Hematopoietic multipotent progenitor cell (in vitro differentiated cells): ENCODE data around the gene TOR1B. TPM values are rescaled to one million over a fixed set of nuclear protein-coding genes. Genes with fewer than 3 reads are reported as not detected.
A peak's percentile ranks its signal among the peaks of the same experiment; 100 is the strongest.
"Not testable (repeated sequence)": the region's sequence is repeated elsewhere in the genome, so short reads cannot be mapped to it uniquely, and the experiment has no call there.

ENCODE experiments used
- DNase-seq, 3 donors: peaks; one replicate each; pipeline ENCODE4 v3.0.0-alpha.2; 2011 to 2015; ENCODE audit warnings: low read depth in 2 of 3, low spot score in 2 of 3
- total RNA-seq: library from RNA; depleted of rRNA; stranded (reverse); fragments of >200 nt; gene quantifications from one replicate; pipeline ENCODE4 v1.2.3, GENCODE V29; 2012

The TOR1B gene, protein sequence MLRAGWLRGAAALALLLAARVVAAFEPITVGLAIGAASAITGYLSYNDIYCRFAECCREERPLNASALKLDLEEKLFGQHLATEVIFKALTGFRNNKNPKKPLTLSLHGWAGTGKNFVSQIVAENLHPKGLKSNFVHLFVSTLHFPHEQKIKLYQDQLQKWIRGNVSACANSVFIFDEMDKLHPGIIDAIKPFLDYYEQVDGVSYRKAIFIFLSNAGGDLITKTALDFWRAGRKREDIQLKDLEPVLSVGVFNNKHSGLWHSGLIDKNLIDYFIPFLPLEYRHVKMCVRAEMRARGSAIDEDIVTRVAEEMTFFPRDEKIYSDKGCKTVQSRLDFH
- total RNA-seq, result 20.2 TPM

GRCh38 chr9:129802833-129803675, at the start of gene TOR1B:
TSS of gene TOR1B (plus strand) at chr9:129803184. CDS start at chr9:129803213, 29 bp downstream.
- peak; percentile 84 to 98 (median 96) for DNase-seq

DNA sequence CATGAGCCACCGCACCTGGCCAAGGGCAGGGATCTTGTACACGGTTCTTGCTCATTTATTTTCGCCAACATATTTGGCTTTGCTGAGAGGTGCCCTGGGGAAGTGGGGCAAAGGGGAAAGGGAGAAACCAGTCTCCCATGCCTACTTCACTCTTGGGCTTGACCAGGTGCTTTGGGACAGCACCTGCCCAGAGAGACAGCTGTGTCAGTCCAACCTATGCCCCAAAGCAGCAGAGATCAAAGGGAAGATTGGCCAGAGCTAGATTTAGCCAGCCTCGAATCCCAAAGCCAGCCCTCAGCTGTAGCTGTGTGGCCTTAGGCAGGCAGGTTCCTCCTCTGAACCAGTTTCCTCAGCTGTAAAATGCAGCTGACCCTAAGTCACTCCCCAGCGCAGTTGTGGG, 47.8 kb upstream of the TOR1B start:
- no peak for DNase-seq

- DNase-seq, result no peak
Measured at GRCh38 chr9:129756191-129756590, 46.8 kb upstream of the TOR1B start.

GRCh38 chr9:129757045-129757444, 45.9 kb upstream of the TOR1B start:
- DNase-seq, result peak in 2 of 3 donors; percentile 16 to 31

GRCh38 chr9:129759319-129759718, 43.7 kb upstream of the TOR1B start:
- no peak for DNase-seq

DNA sequence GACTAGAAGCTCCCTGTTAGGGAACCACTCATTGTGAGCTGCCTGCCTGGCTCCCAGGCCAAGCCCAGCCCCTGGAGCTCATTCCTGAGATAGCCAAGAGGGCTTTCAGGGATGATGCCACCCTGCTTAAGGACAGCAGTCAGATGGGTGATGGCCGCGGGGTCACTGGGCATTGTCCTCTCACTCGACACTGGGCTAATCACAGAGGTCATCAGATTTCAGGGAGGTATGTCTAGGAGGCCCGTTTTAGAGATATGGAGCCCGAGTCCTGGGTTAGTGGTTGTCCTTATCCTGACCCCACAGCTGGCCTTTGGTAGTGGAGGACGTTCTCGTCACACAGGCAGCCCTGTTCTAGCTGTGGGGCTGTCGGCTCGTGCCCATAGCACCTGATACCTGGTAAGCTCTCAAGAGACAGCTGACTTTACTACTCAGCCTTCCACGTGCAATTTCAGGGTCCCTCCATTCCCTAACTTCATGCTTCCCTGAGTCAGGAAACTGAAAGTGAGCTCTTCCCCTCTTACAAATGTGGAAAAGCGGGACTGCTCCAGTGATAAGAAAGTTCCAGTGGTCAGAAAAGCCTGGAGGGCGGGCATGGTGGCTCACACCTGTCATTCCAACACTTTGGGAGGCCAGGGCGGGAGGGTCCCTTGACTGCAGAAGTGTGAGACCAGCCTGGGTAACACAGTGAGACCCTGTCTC, 43.0 kb upstream of the TOR1B start:
- no peak for DNase-seq

DNA sequence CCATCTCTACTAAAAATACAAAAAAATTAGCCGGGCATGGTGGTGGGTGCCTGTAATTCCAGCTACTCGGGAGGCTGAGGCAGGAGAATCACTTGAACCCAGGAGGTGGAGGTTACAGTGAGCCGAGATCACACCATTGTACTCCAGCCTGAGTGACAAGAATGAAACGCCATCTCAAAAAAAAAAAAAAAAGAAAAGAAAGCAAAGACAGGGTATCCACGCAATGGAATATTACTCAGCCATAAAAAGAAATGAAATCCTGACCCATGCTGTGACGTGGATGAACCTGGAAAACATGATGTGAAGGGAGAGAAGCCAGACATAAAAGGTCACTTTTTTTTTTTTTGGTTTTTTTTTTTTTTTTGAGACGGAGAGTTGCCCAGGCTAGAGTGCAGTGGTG, 42.2 kb upstream of the TOR1B start:
- not testable (repeated sequence) for DNase-seq

DNA sequence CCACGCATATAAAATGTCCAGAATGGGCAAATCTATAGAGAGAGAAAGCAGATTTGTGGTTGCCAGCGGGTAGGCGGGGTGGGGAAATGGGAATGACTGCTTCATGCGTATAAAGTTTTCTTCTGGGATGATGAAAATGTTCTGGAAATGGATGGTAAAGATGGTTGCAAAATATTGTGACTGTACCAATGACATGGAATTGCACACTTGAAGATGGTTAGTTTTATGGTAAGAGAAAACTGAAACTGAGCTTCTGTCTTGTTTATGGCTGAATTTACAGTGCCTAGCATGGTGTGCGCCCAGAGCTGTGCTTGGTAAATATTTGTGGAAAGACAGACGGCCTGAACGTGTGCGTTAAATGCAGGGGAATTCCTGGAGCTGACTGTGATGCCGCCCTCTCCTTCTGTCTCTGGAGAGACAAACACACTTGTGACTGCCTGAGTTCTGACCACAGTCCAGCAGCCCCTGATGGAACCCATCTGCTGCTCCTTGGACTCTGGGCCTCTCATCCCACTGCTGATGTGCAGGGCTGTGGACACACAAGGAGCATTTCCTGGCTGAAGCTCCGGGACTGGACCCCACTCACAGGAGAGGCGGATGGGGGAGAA, 41.6 kb upstream of the TOR1B start:
- DNase-seq, result no peak

GRCh38 chr9:129761901-129762369, 41.0 kb upstream of the TOR1B start:
- no peak for DNase-seq

- DNase-seq, result not testable (repeated sequence)
Measured at GRCh38 chr9:129762370-129762984, 40.5 kb upstream of the TOR1B start.

DNA sequence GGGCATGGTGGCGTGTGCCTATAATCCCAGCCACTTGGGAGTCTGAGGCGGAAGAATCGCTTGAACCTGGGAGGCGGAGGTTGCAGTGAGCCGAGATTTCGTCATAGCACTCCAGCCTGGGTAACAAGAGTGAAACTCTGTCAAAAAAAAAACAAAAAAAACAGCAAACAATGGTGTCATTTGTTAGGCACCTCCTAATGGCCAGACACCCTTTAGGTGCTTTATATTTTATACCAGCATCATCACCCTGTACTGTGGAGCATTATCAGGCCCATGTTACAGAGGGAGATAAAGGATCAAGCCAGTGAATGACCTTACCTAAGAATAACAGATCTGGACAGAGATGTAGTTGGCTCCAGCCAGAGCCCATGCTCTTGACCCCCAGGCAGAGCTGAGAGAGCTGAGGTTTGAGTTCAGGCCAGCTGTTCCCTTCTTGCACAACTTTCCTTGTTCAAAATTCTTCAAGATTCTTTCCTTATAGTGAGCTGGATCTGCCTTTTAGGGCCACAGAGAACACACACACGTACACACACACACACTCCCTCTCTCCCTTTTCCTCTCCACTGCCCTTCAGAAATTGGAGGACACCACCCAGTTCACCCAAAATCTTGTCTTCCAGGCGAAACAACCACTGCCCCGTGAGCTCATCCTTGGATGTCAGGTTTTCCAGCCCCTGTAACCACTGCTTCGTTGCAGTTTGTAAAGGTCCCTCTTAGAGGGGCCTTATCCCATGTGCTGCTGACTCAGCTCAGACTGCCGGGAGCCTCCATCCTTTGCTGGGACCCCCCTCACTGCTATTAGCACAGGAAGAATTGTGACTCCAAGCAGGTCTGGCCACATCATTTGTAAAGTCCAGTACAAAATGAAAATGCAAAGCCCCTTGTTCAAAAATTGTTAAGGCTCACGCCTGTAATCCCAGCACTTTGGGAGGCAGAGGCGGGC, 39.7 kb upstream of the TOR1B start:
- no peak for DNase-seq

DNA sequence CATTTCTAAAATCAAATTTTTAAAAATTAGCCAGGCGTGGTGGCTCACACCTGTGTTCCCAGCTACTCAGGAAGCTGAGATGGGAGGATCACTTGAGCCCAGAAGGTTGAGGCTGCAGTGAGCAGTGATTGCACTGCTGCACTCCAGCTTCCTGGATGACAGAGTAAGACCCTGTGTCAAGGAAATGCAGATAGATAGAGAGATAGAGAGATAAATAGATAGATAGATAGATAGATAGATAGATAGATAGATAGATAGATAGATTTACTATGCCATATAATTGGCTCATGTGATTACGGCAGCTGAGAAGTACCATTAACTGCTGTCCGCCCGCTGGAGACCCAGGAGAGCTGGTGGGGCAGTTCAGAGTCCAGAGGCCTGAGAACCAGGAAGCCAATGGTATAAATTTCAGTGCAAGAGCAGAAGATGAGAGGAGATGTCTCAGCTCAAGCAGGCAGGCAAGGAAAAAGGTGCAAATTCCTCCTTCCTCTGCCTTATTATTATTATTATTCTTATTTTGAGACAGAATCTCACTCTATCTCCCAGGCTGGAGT, 37.1 kb upstream of the TOR1B start:
- no peak for DNase-seq

DNA sequence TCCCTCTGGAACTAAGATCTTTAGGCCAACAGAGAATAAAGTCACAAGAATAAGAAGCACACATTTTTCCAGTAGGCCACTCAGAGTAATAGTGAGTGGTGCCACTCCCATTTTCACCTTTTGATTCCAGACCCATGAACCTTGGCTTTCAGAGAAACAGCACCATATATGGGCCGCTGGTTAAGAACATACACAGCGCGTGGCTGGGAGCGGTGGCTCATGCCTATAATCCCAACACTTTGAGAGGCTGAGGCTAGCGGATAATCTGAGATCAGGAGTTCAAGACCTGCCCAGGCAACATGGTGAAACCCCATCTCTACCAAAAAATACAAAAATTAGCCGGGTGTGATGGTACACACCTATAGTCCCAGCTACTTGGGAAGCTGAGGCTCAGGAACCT, 34.5 kb upstream of the TOR1B start:
- no peak for DNase-seq

DNA sequence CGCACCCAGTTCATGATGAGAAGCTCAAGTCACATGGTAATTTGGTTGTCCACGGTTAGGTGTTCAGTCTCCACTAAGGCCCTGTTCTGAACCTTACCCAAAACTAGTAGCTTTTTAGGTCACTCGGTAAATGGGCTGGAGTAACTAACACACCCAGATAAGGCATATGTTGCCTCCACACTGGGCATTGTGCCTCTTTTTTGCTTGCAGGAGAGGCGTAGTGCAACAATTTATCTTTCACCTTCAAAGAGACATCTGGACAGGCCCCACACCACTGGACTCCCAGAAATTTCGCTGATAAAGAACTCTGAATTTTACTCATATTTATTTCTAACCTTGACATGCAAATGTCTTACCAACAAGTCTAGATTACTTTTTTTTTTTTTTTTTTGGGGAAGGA, 33.3 kb upstream of the TOR1B start:
- DNase-seq, result no peak

- DNase-seq, result no peak
Measured at GRCh38 chr9:129770741-129771140, 32.2 kb upstream of the TOR1B start.

DNA sequence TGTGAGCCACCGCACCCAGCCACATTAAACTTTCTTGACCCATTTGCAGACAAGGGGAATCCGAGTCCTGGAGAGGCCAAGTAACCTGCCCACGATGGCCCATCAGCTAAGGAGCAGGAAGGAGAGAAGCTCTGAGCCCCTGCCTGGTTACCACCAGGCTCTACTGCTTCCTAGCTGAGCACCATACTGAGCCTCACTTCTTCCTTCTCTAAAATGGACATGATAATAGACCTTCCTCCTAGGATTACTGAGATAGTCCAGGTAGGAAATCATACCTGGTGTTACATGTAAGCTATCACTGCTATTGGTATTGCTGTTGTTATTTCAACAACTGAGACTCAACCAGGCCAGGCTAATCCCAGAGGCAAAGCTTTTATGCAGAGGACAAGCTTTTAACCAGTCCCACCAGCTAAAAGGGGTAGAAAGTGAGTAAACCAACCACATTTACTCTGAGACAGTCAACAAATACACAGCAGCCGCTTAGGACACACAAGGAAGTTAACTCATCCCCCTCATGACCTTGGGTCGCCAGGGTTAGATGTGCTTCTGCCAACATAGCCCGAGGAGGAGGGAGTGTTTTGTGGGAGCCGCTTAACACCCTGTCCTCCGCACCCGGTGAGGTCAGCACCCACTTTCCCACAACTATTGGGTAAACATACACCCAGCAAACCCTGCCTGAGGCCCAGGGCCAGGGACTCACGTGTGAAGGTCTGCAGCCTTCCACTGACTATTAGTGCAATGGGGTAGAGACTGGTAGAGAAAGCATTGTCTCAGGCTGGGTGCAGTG, 29.5 kb upstream of the TOR1B start:
- DNase-seq, result no peak

DNA sequence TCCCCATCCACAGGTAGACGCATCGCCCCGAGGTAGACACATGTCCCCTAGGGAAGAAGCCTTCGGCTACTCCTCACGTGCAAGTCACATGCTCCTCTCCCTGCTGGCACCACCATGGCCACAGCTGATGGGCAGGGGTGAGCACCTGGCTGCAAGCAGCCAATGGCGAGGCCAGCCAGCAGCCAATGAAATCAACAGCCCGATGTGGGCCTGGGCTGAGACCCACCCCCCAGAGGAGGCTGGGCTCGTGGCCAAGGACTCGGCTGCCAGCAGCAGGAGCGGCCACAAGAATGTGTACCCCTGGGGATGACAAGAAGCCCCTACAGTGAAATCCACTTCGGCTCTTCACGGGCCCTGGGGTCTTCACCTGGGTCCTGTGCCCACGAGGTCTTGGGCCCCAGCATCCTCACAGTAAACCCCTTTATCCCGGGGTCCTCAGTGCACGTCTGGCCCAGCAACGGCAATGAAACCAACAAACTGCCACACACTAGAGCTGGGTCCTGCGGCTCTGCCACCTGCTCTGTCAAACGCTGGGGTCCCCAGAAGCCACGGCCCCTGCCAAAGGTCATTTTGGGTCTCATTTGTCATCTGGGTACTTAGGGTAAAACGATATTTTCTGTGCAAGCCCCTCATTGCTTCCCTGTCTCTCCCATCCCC, 28.1 kb upstream of the TOR1B start:
- no peak for DNase-seq

GRCh38 chr9:129775448-129775798, 27.6 kb upstream of the TOR1B start:
- DNase-seq, result no peak
